Measurements from ENCODE around the gene ASTN2.

Gene ASTN2

DNA sequence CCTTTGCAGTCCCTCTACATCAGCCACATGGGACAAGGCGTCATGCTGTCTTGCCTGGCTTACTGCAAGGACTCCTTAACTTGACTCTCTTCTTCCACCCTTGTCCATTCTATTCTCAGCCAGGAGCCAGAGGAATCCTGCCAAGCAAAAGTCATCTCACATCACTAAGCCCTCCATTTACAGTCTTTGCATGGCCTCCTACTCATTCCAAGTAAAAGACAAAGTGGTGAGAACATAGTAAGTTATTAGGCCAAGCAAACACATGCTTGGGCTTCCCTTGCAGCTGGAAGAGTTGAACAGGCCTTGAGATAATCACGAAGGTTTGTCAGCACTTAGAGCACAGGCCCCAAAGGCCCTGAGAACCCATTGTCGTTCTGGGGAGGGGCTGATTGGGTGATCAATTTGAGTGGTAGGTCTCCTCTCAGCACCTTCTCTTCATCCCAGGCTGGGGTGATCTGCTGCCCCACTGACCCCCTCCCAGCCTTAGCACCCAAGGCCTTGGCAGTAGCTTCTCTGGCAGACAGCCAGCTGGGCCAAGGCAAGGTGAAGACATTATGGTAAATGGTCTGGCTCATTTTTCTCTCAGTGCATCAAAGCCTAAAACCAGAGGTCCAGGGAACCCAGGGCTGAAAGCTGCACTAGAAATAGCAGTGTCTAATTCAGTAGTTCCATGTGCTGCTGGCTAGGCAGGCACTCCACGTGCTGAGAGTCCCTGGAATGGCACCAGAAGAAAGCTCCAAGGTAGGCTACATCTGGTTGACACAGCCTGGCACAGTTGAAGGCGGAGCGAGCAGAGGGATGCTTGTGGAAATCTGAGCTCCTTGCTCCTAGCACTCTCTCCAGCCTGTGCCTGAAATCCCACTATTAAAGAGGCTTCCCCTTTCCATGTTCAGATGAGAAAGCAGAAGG, 121.4 kb downstream of the ASTN2 start:
- DNase-seq: no peak

DNA sequence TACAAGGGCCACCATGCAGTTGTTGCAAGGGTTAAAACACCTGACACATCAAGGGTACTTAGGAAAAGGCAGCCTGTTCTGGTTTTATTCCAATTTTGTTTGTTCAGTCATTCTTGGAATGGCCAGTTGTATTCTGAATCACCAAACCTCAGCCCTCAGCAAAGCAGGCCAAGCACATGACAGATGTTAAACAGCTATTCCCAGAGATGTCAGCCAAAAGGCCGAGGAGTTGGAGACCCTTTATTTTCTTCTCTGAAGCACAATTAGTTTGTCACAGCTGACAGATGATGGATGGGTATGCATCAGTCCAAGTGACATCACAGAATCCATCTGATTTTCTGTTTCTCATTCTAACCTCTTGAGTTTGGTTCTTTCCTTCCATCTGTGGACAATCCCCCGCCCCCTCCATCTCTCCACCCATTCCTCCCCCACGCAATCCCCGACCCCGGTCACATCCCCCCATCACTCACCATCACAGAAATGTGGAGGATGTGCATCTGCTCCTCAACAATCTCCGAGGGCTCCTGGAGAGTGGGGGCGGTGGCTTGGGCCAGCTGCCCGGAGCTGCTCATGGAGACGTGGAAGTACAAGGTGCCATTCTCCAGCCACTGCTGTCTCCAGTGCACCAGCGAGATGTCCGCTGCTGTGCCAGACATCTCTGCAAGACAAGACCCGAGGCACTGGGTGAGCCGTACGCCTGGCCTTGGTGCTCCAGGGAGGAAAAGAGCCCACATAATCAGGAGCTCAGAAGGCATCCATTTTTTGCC, 123.8 kb downstream of the ASTN2 start:
- DNase-seq: no peak

DNA sequence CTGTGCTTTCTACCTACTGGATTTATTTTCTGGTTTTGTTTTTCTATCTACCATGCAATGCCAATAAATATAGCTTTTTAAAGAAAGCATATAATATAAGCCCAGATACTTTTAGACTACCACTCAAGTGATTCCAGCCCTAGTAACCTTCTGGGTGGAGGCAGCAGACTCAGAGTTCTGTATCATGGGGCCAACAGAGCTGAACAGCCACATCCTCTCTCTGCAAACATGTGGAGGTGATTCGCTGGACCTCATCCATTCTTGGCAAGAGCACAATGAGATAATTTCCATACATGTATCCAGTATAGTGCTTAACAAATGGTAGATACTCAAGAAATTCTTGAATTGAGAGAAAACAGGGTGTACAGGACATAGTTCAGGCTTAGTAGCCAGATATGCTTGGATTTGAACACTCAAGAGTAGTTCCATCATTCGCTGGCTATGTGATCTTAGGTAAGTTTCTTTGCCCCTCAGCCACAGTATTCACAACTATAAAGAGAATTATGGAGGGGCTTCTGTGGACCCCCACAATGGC, 124.5 kb downstream of the ASTN2 start:
- no peak for DNase-seq

DNA sequence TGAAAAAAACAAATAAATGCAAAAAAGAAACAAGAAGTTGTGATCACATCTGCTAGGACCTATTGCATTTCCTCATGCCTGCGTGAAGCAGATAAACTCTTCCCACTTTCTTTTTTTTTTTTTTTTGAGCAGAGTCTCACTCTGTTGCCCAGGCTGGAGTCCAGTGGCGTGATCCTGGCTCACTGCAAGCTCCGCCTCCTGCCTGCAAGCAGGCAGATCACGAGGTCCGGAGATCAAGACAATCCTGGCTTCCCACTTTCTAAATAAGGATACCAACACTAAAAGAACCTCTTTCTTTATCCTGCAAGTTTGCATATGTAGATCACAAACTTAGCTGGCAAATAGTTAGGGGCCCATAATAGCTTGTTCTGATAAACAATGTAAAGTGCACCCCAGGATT, 128.6 kb downstream of the ASTN2 start:
- DNase-seq: no peak

DNA sequence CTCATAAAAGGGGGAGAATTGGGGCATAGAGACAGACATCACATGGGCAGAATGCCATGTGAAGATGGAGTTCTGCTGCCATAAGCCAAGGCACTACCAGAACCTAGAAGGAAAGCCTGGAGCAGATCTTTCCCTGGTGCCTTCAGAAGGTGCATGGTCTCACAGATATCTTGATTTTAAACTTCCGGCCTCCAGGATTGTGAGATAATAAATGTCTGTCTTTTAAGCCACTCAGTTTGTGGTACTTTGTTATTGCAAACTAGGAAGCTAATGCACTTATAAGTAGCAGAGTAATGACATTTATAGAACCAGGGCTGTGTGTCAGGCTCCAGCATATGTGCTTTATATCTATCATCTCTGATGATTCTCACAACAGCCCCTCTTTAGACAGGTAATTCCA, 130.4 kb downstream of the ASTN2 start:
- DNase-seq: no peak

DNA sequence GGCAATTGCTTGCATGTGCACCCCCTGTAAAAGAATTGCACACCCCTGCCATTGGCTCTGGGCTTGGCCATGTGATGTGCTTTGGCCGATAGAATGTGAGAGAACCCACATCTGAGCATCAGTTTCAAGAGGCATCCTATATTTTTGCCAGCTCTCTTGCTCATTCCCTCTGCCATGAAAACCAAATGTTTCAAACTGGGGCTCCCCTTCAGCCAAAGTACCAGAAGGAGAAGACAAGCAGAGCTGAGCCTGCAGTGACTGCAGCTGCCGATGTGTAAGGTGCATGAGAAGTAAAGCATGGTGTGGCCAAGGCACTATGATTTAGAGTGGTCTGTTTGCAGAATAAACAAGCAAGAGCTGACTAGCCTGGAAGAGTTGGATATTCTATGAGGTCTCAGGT, 132.3 kb downstream of the ASTN2 start:
- no peak for DNase-seq

DNA sequence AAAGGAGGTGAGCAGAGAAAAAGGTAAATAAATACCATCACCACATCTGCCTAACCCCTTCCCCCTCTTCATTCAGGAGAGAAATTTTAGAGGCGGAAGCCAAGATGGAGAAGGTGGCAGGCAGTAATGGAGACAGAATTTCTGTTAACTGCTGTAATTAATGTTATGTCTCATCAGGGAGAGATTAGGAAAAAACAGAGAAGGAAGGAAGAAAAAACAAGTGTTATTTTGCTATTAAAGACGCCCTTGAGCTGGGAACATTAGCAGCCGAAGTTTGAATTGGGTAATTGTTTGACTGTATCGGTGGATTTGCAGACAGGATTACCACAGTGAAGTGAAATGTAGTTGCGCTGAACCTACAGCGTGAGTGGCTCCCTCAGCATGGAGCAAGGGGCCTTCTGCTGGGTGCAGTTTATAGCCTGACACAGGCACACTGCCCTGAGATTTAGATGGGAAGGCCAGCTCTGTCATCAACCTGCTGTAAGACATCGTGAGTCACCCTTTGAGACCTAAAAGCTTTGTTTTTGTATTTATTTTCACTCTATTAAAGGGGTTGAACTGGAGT, 136.3 kb downstream of the ASTN2 start:
- DNase-seq: no peak

DNA sequence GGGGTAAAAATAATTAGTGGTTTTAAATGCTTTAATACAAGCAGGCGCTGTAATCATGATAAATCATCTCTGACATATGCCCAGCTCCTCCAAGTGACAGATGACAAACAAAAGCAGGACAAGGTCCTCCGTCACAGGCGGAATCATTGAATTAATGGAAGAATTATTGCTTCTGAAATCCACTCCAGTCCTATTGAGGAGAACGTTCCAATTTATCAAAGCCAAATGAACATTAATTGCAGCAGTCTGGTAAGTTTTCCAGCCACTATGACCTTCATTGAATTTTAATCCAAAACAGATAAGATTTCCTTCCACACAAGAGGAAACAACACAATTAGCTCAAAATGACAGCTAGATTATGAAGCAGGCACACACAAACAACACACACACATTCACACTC, 136.8 kb downstream of the ASTN2 start:
- no peak for DNase-seq

DNA sequence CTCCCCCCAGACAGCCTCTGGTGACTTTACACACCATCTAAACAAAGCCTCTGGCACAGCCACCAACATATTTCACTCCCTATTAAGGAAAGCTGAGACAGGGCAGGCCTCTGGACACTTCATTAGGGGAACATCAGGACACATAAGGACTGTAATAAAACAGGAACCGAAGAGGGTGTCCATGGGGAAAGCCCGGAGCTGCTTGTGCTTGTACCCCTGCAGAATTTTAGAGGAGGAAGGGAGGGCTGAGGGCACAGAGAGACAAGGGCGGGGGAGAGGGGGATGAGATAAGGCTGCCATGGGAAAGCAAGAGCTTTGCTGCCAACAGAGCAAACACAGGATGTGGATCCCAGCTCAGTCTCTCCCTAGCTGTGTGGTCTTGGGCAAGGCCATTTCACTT, 138.4 kb downstream of the ASTN2 start:
- no peak for DNase-seq

DNA sequence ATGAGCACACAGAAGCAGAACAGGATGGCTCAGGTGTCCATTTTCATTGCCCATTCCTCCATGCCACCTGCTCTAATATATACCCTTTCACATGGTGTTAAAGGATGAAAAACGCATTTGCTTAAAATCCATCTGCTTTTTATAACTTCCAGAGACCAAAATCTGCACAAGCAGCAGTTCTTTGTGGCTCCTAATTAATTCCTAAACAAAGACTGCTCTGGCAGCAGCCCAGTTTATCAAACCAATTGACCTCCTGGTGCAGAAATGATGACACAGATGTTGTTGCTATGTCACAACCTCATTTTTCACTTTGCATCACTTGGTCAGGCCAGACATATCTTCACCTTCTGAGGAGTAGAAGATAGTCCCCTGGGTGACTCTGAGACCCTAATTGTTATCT, 141.2 kb downstream of the ASTN2 start:
- no peak for DNase-seq

DNA sequence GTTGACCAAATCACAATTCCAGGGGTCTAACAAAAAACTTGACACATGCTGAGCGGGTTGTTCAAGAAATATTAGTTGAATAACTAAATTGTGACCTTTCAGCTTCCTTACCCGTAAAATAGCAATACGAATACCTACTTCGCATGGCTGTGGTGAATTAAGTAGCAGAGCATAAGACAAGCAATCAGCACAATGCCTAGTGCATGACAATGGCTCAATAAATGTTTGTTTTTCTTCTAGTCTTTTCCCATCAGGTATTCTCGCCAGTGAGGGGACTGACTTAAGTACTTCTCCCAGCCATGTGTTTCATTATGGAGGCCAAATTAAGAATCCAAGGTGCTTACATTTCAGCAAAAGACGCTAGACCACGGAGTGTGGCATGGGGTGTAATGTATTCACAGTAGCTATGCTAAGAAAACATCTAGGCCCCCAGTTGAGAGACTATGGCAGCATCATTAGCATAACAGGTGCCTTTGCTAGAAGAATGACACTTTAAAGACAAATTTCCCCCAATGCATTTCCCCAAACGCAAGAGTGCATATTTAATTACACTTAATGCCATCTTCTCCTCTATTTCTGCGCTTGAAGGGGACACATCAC, 145.9 kb downstream of the ASTN2 start:
- no peak for DNase-seq

DNA sequence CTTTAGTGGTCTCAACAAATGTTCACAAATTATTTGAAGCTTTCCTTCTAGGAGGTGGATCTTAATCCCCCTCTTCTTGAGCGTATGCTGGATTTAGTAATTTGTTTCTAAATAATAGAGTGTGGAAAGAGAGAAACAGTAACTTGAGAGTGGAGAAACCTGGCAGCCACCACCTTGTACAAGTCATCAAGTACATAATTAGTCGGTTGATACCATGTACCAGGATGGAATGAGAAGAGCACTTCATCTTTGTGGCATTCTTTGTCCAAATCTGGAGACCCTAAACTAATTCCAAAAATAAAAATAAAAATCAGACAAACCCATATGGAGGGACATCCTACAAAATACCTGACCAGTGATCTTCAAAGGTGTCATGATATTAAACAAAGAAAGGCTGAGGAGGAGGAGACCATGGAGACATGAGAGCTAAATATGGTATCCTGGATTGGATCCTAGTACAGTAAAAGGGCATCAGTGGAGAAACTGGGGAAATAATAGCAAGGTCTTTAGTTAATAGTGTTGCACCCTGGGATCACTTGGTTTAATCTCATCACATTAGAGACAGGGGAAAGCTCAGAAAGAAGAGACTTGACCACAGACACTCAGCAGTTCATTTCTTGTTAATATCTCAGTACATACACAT, 147.9 kb downstream of the ASTN2 start:
- no peak for DNase-seq

DNA sequence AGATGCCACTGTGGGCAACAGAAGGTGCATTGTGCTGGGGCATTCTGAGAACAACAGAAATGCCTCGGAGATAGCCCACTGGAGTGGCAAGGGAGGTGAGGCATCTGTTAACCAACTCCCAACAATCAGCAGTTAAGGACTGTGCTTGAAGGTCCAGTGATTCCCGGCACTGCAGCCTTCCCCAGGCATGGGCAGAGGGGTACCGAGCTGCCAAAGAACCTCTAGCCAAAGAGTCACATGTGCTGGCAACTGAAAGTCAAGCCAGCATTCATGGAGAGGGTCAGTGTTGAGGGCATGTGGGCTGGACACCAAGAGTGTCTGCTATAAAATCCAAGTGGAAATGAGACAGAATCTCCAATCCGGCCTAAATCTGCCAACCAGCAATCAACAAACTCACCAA, 149.6 kb downstream of the ASTN2 start:
- DNase-seq: no peak

DNA sequence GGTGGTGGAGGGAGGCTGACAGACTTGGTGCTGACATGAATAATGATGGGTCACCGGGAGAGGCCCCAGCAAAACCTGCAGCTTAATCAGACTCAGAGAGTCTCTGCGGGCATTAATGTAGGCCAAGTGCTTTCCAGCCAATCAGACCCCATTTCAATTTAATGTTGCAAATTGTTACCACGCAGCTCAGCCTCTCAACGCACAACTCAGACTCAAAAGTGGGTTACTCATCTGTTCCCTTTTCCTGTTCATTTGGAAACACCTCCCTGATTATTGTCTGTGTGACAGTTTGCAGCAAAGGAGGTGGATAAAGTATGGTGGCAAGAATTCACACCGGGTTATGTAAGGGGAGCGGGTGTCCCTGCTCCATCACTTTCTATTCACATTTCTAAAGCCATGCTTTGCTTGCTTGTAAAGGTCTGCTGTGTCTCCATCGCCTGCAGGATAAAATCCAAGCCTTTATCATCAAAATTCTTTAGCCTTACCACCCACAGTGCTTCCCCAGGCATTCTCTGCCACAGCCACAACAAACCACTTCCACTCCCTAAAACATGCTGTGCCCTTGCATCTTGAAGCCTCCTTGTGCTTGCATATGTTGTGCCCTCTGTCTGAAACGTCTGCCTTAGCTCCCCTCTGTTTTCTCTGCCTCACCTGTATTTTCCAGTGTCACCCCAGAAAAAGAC, 156.5 kb downstream of the ASTN2 start:
- no peak for DNase-seq

DNA sequence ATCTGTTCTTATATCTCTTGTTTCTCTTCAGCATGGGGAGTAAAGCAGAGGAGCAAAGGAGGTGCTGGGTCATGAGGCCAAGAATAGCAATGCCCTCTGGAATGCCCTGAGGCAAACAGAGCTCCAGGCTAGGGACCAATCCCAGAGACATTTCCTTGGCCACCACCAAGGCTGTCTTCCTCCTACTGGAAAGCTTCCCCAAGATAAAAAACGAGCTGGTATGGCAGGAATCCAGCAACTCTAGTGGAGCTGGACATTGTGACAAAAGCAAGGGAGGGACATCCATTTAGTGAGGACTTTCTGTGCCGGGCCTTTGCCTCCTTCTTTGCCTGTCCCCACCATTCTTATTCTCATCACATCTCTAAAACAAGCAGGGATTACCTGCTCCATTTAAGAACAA, 161.6 kb downstream of the ASTN2 start:
- no peak for DNase-seq

DNA sequence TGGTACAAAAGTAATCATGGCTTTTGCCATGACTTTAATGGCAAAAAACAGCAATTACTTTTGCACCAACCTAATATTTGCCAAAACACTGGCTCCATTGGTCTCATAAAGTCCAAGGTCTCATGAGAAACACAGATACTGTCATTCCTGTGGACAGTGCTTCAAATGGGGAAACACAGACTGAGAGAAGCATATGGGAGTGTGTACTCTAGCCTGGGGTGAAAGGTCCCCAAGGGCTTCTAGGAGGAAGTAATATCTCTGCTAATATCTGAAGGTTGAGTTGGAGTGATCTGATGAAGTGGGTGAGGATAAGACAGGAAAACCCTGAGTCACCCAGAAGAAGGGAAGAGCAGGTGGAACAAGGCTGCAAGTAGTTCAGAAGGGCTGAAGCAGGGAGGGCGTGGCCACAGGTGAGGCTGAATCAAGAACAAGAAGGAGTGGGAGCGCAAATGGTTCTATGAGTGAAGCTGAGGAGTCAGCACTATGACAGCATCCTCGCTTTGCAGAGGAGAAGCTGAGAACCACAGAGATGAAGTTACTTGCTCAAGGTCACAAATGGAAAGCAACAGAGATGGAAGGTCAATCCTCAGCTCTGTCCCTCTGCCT, 164.1 kb downstream of the ASTN2 start:
- DNase-seq: no peak

DNA sequence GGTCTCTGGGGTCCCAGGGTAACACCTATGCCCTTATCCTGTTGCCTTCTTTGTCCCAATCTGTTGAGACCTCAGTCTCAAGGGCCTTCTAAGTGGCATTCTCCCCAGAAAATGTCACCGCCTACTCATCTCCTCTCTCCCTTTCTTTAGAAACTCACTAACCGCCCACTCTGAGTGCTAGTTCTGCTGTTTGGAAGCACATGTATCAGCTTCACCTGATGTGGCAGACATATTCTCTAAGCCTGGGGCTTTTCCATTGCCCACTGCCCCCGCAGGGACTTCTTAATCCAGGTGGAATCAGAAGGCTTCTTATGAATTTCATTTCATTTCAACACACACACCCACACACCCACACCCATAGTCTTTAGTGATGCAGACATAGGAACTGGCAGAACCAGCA, 165.1 kb downstream of the ASTN2 start:
- DNase-seq: no peak

DNA sequence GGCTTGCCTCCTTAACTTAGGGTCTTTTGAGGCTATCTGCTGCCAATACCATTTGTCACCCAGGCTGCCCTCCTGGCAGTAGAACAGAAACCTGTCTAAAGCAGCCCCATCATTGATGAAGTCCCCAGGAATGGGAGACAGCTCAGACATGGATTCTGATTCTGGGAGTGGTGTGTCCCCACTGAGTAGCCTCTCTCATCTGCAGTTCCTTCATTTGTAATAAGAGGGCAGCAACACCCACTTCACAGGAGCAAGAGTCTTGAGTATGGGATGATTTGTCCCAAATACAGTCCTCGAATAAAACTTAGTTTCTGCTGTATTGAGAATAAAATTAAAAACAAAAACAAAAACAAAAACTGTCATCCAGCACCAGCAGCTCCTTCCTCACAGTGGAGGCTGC, 167.6 kb downstream of the ASTN2 start:
- no peak for DNase-seq

DNA sequence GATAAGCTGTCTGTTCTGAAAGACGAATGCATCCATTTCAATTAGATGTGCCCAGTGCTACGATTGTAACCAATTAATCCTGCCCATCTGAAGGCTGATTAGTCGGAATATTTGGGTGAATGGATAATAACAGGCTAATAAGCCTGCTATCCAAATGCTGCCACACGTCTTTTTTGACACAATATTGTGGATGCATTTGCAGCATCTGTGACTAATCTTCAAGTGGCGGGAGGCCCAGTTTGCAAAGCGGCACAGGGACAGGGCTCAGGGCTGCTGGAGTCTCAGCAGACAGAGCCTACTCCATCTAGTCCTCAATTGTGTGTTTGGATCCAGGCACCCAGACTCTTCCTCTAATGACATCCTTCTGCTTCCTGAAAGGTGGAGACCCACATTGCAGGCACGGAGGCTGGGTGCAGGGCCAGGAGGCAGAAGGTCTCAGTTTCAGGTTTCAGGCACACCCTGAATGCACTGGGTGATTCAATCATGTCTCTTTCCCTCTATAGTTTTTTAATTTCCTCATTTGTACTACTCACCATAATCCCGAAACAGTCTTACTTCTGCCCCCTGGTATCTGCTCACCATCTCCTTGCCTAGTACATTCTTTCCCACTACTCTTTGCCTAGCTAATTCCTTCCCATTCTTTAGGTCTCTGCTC, 169.6 kb downstream of the ASTN2 start:
- no peak for DNase-seq

DNA sequence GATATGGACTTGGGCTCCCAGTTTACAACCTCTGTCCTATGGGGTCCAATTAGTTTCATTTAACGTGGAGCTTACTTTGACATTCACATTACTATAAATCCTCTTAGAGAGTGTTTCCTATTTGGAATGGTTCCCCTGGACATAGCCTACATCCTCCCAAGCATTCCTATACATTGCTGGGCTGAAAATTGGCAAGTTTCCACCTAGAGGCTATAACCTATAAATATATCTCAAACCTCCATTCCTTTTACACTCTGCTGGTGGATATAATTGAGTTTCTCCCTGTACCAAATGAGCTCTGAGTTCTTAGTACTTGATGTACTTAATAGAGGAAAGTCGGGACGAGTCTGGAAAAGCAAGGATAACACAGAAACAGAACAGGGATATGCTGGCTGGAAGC, 172.8 kb downstream of the ASTN2 start:
- DNase-seq: no peak

DNA sequence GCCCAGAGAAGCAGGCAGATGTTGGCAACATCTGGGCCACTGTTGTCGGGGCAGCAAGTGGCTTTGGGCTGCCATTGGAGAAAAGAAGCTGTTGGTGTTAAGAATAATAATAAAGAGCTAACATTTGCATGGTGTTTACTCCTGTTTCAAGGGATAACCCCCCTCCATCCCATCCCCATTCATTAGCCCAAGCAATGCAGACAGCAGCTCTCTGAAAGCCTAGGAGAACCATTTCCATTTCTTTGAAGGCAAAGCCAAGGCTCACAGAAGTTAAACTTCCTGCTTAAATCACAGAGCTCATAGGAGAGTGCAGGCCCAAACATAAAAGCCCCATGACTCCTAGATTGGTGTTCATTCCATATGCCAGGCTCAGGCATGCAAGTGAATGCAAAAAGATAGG, 175.4 kb downstream of the ASTN2 start:
- DNase-seq: no peak
